RKO (cell line): ENCODE results near the gene NMNAT3.

ENCODE experiments used
- DNase-seq: peaks from one replicate; pipeline ENCODE4 v3.0.0-alpha.2; 2016; ENCODE audit warnings: low spot score

The NMNAT3 gene

DNA sequence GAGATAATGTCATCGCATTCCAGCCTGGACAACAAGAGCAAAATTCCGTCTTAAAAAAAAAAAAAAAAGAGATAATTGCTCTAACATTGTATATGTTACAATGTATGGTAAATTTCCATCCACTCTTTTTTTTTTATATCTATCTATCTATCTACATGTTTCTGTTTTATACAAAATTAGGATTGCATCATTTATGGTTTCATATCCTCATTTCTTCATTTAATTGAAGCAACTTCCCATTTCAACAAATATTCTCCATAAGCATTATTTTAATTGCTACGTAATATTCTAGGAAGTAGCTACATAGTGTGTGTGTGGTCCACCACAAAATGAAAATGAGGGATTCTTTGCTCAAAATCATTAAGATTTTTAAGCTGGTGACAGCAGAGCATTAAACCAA lies 156.6 kb downstream of the NMNAT3 start:
- no peak for DNase-seq

DNA sequence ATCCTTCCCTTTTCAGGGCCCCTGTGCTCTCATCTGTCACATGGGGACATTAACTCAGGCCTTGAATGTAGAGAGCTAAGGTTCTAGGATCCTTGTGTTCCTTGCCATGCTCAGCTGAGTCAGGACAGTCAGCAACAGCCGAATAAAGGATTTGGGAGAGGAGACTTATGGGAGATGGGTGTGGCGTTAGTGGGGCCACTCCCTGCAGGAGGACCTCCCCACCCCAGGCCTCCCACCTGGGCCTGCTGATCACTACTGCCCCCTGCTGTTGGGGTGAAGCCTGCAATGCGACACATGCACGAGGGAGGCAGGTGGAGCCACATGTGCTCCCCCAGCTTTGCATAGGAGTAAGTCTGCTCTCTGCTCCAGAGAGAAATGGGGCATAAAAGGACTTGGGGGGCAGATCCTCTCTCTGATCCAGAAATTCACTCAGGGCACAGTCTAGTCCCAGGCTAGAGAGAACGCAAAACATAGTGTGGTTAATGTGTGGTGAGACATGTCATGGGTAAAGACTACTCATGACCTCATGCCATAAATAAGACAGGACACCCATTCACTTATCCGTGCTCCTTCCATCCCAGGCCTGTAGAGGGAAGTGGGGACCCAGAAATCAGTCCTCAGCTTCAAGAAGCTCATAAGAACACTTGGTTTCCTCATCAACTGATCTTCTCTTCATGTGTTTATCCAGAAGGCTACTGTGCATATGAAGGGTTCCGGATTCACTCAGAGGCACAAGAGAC lies 157.6 kb downstream of the NMNAT3 start:
- DNase-seq = peak; percentile 14

DNA sequence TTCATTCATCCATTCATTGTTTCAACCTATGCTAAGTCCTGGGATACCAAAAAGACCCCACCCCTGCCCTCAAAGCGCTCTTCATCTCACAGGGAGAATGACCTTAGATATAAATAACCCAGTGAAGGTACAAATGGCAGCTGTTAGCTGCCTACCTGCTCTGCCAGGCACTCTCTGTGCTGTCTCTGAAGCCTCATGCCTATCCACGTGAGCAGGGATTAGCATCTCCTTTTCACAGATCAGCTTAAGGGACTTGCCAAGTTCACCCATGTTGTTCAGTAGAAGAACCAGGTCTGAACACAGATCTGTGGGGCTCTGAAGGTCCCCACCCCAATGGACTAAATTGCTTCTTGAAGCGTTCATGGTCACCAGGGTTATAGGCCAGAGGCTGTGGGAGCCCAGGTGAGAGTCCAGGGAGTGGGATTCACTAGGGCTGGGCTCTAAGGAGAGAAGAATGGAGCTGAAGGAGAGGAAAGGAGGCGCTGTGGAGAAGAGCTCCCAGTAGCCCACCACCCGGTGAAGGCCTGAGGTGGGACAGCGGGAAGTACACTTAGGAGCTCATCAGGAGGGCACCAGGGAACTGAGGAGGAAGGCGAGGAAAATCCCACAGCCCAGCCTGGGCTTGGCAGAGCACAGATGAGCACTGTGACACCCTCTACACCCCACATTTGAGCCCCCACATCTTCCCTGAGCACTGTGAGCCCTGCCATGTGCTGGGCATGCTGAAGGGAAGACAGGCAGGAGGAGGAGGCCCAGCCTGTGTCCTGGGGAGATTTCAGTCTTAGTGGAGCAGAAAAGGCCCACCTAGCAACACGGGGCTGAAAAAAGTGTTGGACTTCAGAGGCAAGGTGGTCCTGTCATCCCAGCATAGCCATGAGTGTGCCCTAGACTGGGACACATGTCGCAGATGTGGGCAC lies 158.6 kb downstream of the NMNAT3 start:
- no peak for DNase-seq

DNA sequence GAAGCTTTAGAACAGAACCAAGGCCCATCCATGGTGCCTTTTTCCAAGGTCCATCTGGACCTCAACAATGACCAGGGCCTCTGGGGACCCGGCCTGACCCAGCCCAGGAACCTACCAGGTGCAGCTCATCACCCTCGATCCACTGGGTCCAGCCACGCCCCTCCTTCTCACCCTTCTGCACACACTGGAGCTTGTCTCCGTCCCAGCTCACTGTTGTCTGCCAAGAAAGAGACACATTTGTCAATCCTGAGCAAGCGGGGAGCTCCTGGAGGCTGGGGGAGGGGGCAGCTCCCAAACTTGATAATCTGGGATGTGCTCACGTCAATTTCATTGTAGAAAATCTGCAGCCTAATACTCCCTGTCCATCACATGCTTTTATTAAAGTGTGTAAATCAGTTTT lies 159.5 kb downstream of the NMNAT3 start:
- DNase-seq = no peak

DNA sequence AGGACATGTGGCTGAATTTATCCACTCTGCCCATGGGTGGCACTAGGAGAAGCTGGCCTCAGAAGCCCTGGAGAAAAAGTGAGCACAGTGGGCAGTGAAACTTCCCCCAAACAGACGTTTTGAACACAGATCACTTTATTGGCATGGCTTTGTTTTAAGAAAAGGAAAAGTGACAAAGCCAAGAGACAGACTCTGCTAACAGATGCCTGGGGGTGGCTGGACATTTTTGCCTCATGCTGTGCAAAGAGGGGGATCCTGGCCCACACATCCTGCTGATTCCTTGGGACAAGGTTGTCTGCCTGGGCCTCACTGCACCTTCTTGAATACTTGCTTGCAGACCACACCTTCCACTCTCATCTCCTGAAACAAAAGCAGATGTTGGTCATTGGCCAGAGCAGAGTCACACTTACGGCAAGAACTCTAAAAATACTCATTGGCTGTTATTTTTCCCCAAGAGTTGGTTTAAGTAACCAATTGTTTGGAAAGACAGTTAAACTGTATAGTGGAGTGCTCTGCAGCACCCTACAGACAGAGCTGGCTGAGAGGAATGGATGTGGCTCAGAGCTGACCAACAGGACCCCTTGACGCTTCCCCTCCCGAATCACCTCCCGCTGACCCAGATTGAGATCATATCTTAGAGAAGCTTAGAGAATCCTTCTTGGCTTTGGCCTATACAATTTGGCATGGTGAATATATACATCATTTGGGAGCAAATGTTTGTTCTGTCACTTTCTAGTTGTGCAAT lies 160.3 kb downstream of the NMNAT3 start:
- DNase-seq = no peak

DNA sequence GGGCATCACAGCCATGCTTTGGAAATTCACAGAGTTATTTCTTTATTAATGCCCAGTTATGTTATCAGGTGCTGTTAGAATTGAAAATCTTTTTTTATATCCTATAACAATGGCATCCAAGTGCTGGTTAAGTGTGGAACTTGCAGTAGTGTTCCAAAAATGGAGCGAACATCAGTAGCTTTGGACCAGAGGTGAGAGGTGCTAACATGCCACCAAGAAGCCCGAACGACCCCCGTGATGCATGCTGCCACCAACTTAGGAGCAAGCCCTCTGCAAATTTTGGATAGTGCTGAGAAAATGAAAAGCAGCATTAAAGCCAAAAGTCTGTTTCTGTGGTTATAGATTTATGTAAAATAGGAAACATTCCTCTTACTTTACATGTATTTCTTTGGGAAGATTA lies 163.0 kb downstream of the NMNAT3 start:
- no peak for DNase-seq
